HFF-Myc (cell line): ENCODE results near the gene OR10G4.
"Not testable (repeated sequence)": the region's sequence is repeated elsewhere in the genome, so short reads cannot be mapped to it uniquely, and the experiment has no call there.

Experiments used
- DNase-seq: peaks from one replicate; pipeline ENCODE4 v3.0.0-alpha.2; 2011; ENCODE audit warnings: low read depth; ENCODE audit errors: extremely low read depth
- H3K4me3 ChIP-seq: replicated peaks from 2 replicates; pipeline ENCODE4 v1.5.1; 2011; ENCODE audit warnings: low read depth, mild to moderate bottlenecking, control low read depth, low read length
- TF ChIP-seq, protein P1 (sequence below): IDR thresholded peaks from 2 replicates; pipeline ENCODE4 v1.5.1; 2012; ENCODE audit warnings: mild to moderate bottlenecking, low read depth, low read length, control low read depth; ENCODE audit errors: missing control alignments

Gene OR10G4, protein sequence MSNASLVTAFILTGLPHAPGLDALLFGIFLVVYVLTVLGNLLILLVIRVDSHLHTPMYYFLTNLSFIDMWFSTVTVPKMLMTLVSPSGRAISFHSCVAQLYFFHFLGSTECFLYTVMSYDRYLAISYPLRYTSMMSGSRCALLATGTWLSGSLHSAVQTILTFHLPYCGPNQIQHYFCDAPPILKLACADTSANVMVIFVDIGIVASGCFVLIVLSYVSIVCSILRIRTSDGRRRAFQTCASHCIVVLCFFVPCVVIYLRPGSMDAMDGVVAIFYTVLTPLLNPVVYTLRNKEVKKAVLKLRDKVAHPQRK

DNA sequence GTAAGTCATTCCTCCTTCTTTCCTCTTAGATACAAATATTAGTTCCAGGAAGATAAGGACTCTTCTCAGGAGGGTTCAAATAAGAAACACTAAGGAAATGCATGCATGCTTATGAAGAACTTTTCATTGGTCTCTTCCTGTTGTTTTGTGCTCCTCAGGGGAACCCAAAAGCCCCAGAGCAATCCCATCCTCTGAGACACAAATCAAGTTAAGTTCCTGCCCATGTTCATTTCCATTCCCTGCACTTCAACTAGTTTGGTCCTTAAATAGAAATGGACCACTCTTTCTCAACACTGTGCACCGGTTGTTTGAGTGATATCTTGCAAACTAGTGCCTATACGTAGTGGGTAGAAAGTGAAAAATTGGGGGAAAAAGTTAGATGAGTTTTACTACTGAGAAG lies at the start of gene OR10G4:
TSS of gene OR10G4 (plus strand) at position 301 of the 400 bp plus-strand sequence. CDS start 2,578 bp downstream, outside the sequence.
- H3K4me3 ChIP-seq = no peak within 1 kb of the TSS
- TF ChIP-seq, protein P1, sequence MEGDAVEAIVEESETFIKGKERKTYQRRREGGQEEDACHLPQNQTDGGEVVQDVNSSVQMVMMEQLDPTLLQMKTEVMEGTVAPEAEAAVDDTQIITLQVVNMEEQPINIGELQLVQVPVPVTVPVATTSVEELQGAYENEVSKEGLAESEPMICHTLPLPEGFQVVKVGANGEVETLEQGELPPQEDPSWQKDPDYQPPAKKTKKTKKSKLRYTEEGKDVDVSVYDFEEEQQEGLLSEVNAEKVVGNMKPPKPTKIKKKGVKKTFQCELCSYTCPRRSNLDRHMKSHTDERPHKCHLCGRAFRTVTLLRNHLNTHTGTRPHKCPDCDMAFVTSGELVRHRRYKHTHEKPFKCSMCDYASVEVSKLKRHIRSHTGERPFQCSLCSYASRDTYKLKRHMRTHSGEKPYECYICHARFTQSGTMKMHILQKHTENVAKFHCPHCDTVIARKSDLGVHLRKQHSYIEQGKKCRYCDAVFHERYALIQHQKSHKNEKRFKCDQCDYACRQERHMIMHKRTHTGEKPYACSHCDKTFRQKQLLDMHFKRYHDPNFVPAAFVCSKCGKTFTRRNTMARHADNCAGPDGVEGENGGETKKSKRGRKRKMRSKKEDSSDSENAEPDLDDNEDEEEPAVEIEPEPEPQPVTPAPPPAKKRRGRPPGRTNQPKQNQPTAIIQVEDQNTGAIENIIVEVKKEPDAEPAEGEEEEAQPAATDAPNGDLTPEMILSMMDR = no peak

DNA sequence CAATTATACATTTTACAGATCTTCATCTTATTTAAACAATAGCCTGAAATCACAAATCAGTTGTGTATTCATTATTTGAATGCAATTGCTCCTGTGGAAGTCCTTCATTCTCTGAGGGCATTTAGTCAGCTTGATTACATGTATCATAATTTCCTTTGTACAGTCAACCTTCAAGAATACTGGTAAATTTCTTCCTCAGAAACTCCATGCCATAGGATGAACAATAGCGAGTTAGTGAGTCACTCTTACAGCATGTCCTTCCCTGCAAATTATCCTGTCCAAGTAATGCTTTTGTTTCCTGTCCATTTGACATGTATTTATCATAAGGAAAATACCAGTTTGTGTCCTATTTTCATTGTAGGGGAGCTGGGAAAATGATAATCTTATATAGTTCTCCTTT lies 39.0 kb upstream of the OR10G4 start:
- TF ChIP-seq, protein P1 = no peak
- H3K4me3 ChIP-seq = no peak overlapping the region
- DNase-seq = no peak

More for the DNA sequence above, at the start of gene OR10G4:
- no peak for DNase-seq

DNA sequence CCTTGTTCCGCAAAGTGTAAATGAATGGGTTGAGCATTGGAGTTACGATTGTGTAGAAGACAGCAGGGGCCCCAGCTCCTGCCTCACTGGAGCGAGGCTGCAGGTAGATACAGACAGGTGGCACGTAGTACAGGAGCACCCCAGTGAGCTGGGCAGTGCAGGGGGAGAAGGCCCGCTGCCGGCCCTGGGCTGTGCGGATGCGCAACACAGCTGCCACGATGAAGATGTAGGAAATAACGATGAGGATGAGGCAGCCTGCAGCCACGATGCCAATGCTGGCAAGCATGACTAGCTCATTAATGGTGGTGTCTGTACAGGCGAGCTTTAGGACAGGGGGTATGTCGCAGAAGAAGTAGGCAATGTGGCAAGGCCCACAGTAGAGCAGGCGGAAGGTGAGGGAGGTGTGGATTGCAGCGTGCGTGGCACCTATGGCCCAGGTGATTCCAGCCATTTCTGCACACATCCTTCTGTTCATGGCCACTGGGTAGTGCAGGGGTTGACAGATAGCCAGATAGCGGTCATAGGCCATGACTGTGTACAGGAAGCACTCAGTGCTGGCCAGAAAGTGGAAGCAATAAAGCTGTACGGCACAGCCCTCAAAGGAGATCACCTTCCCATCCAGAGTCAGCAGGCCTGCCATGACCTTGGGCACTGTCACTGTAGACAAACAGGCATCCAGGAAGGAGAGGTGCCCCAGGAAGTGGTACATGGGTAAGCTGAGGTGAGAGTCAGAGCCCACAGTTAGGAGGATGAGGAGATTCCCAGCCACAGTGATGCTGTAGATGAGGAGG lies 35.8 kb upstream of the OR10G4 start:
- TF ChIP-seq, protein P1 = no peak

DNA sequence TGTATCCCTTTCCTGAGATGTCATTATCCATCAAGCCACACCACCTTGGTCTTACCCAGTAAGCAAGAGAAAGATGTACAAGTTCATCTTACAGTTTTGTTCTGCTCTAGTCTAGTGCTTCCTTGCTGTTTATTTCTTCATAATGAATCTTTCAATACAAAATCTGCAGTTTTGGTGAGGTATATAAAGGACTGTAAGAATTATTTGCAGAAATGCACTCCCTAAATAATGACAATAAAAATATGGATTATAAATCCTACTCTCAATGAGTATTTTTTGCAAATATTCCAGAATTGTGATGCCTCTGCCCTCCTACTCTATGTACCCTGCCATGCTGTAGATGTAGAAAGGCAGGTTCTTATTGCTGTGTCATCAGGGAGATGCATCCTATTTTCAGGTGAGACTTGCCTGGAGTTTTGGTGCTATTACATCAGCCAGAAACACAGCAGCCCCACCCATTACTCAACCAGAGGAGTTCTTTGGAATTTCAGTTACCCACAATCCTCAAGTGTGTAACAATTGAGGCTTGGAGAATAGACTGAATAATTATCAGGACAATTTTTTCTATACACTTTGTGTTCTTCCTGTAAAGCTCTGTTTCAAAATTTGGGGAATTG lies 35.0 kb upstream of the OR10G4 start, which contains the start of gene OR10S1:
TSS of gene OR10S1 (minus strand) at position 51 of the 617 bp plus-strand sequence. CDS start 117 bp downstream, outside the sequence.
- TF ChIP-seq, protein P1 = no peak
- no peak for DNase-seq
- no peak within 1 kb of the TSS for H3K4me3 ChIP-seq

More for the DNA sequence above, 35.8 kb upstream of the OR10G4 start:
- no peak overlapping the region for H3K4me3 ChIP-seq
- DNase-seq = no peak

DNA sequence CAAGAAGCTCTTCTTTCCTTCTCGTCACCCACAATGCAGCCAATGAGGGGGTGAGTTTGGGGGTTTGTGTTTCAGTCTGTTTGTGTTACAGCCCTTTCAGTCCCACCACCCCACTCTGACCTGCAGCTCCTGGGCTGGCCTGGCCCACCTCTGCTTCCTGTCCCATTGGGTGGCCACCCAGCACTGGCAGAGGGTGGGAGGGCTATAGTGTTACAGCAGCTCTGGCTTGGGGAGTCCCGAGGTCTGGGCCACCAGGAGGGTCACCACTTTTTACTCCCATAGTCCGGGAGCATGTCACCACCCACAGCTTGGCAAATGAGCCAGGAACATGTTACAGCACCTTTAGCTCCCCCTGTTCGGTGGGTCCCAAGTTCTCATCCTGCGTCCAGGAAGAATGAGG lies 33.5 kb upstream of the OR10G4 start:
- H3K4me3 ChIP-seq = no peak overlapping the region
- TF ChIP-seq, protein P1 = no peak
- no peak for DNase-seq

DNA sequence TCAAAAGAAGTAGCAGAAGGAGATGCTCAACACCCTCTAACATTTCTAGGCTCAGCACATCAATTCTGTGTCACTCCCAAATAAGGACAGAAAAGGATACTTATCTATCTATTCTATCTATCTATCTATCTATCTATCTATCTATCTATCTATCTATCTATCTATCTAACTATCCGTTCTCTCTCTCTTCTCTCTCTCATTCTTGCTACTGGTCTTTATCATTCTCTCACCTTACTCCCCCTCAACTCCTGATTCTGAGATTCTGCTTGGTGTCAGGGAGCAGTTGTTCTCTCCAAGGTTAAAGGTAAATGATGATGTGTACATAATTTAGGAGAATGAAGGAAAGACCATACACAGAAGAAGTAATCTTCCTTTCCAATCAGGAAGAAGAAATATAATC lies 17.7 kb upstream of the OR10G4 start, which contains the start of gene OR10G6:
TSS of gene OR10G6 (minus strand) at position 43 of the 400 bp plus-strand sequence. CDS start at position 43, 0 bp downstream.
- TF ChIP-seq, protein P1 = no peak
- DNase-seq = no peak
- H3K4me3 ChIP-seq = no peak within 1 kb of the TSS

DNA sequence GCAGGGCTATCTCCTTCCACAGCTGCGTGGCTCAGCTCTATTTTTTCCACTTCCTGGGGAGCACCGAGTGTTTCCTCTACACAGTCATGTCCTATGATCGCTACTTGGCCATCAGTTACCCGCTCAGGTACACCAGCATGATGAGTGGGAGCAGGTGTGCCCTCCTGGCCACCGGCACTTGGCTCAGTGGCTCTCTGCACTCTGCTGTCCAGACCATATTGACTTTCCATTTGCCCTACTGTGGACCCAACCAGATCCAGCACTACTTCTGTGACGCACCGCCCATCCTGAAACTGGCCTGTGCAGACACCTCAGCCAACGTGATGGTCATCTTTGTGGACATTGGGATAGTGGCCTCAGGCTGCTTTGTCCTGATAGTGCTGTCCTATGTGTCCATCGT lies 3.0 kb downstream of the OR10G4 start:
- not testable (repeated sequence) for H3K4me3 ChIP-seq, DNase-seq
